Heart right ventricle (tissue), 16 donors: ENCODE data around the gene MEGF11. TPM values are rescaled to one million over a fixed set of nuclear protein-coding genes. Genes with fewer than 3 reads are reported as not detected.

Experiments
- ATAC-seq, 8 donors: fragments of 200-7000 bp; cut with Tn5 transposase; one replicate each; pipeline ENCODE4 v1.9.1; 2020; ENCODE audit warnings: mild to moderate bottlenecking in 8 of 8, moderate library complexity in 8 of 8, moderate number of reproducible peaks in 1 of 8
- DNase-seq, 2 donors: peaks; one replicate each; pipeline ENCODE4 v3.0.0-alpha.2; 2020
- H3K27ac ChIP-seq, 10 donors: fragments of 200-600 bp; sonication (generic) in 2 of 10; one replicate each; pipeline versions ENCODE4 v1.5.0 to v1.8.0; 2020 to 2022; ENCODE audit warnings: mild to moderate bottlenecking in 3 of 10
- H3K27me3 ChIP-seq, 7 donors: fragments of 200-600 bp; one replicate each; pipeline ENCODE4 v1.8.0; 2021 to 2022; ENCODE audit warnings: mild to moderate bottlenecking in 2 of 7
- H3K36me3 ChIP-seq, 9 donors: fragments of 200-600 bp; sonication (generic) in 1 of 9; one replicate each; pipeline versions ENCODE4 v1.5.0 to v1.8.0; 2020 to 2022; ENCODE audit warnings: mild to moderate bottlenecking in 2 of 9
- H3K4me1 ChIP-seq, 9 donors: fragments of 200-600 bp; sonication (generic) in 1 of 9; one replicate each; pipeline versions ENCODE4 v1.5.0 to v1.8.0; 2020 to 2022; ENCODE audit warnings: mild to moderate bottlenecking in 4 of 9
- H3K4me3 ChIP-seq, 10 donors: fragments of 200-600 bp; sonication (generic) in 2 of 10; one replicate each; pipeline versions ENCODE4 v1.5.0 to v1.8.0; 2020 to 2022; ENCODE audit warnings: mild to moderate bottlenecking in 7 of 10, moderate library complexity in 2 of 10
- H3K9me3 ChIP-seq, 11 donors: fragments of 200-600 bp in 10 of 11; sonication (generic) in 2 of 11; one replicate each; pipeline versions ENCODE4 v1.5.0 to v1.8.0; 2013 to 2022; ENCODE audit warnings: mild to moderate bottlenecking in 2 of 11, control low read depth in 1 of 11, moderate library complexity in 1 of 11
- CTCF ChIP-seq, 9 donors: fragments of 200-600 bp; sonication (generic) in 2 of 9; IDR thresholded peaks; one replicate each; pipeline versions ENCODE4 v1.5.0 to v1.8.0; 2021 to 2022; ENCODE audit warnings: antibody characterized with exemption in 9 of 9, mild to moderate bottlenecking in 5 of 9, moderate library complexity in 1 of 9
- WGBS, 2 donors: extraction: QIAGEN DNeasy Blood & Tissue Kit; methylation state at CpG; one replicate each; pipeline ENCODE4 v1.1.7; 2013; ENCODE audit warnings: inconsistent platforms in 1 of 2; 5-methylcytosine and 5-hydroxymethylcytosine counted together
- intact Hi-C, 10 donors: fragments of 100-400 bp; cut with DNase I; formaldehyde crosslinking; loops; one replicate each; pipeline versions ENCODE4 v1.11.1 to v1.14.2; 2022
- polyA plus RNA-seq, 2 donors: library from polyadenylated mRNA; stranded (reverse); fragments of 200-250 nt; gene quantifications; one replicate each; pipeline ENCODE4 v1.2.3, GENCODE V29; 2013
- total RNA-seq, 10 donors: library from RNA; stranded (reverse); fragmentation: NEBNext Ultra II Directional in 3 of 10; extraction: Animal tissue kit (Norgen Biotek cat#: 25700) in 3 of 10; gene quantifications; one replicate each; pipeline versions ENCODE4 v1.2.1 to v1.2.4, GENCODE V29; 2021 to 2023
- donor health status: Arrhythmogenic right ventricular cardiomyopathy.
- donor health status: ischemic (EF 13 %, LVEDD 7.1; RV severe dilation, severe dysfunction).
- donor health status: healthy with polysubstance abuse.
- donor health status: DM: no; HTN: yes; CAD: no.
- donor health status: DM: no; HTN: no; CAD: no.
- donor health status: ischemic (EF 25% LVEDD 6.9; RV normal size, moderate dysfunction).
- donor health status: ischemic (EF 25% LVEDD 5.7; RV mildly dilated, moderate dysfunction).
- donor health status: healthy.
- donor health status: DM: yes; HTN: yes; CAD: no.
- donor health status: Ischemic cardiomyopathy.
- donor health status: ischemic (EF 35%, LVEDD 5.7; RV mildly dilated, moderate dysfunction).
- donor health status: nonischemic (EF 11% LVEDD 7.7; RV severe dilation, severe dysfunction).
- donor health status: DM: yes; HTN: yes; CAD: no.
- donor health status: PGD.
- donor health status: ischemic (EF 29% LVEDD 5.4; RV normal size, mild dysfunction).
- donor health status: nonischemic (EF 23%, LVEDD 6.1; RV moderate dilation, normal function).

Gene MEGF11
- total and polyA plus RNA-seq, 12 donors: 0.03 TPM; not detected in 11

- no peak overlapping the region for H3K27ac ChIP-seq
- H3K4me1 ChIP-seq: no peaks in the 10 kb centered on the region
- 74 to 75% methylated on average over 5 of the region's 5 CpGs for WGBS, 2 donors
- ATAC-seq (no peak), DNase-seq (no peak)
- H3K9me3 ChIP-seq: no peaks in the 10 kb centered on the region
- no peaks in the 10 kb centered on the region for H3K36me3 ChIP-seq
- TF ChIP-seq CTCF (IDR thresholded peaks at IDR 0.05): no peak
- H3K27me3 ChIP-seq: peaks cover 0 to 24% (median 18%) of the 10 kb centered on the region in 7 donors
- H3K4me3 ChIP-seq: no peak overlapping the region
- intact Hi-C loops: loop anchor here in 1 of 10 donors (10.0 kb wide), 1 partner anchor 176 kb away; no protein-coding TSS in a partner anchor
Observed at GRCh38 chr15:66170716-66171115, 82.8 kb downstream of the MEGF11 start.

GRCh38 chr15:66170042-66170441, 83.5 kb downstream of the MEGF11 start:
- peaks cover 0 to 20% (median 14%) of the 10 kb centered on the region in 7 donors for H3K27me3 ChIP-seq
- no peak overlapping the region for H3K4me3 ChIP-seq
- H3K9me3 ChIP-seq: no peaks in the 10 kb centered on the region
- no peak for TF ChIP-seq CTCF (IDR thresholded peaks at IDR 0.05)
- 83 to 87% methylated on average over 4 of the region's 4 CpGs for WGBS, 2 donors
- no peaks in the 10 kb centered on the region for H3K36me3 ChIP-seq
- DNase-seq (no peak), ATAC-seq (no peak)
- H3K27ac ChIP-seq: no peak overlapping the region
- intact Hi-C loops: loop anchor here in 1 of 10 donors (10.0 kb wide), 1 partner anchor 175 kb away; no protein-coding TSS in a partner anchor
- H3K4me1 ChIP-seq: no peaks in the 10 kb centered on the region

- 79 to 86% methylated on average over 13 of the region's 13 CpGs for WGBS, 2 donors
- intact Hi-C loops: loop anchor here in 2 of 10 donors (5.0 to 10.0 kb wide), 2 partner anchors 175 to 433 kb away; no protein-coding TSS in a partner anchor
- no peak for TF ChIP-seq CTCF (IDR thresholded peaks at IDR 0.05)
- H3K36me3 ChIP-seq: no peaks in the 10 kb centered on the region
- DNase-seq (no peak), ATAC-seq (no peak)
- no peaks in the 10 kb centered on the region for H3K4me1 ChIP-seq
- no peak overlapping the region for H3K27ac ChIP-seq
- H3K9me3 ChIP-seq: no peaks in the 10 kb centered on the region
- peaks cover 0 to 19% (median 11%) of the 10 kb centered on the region in 7 donors for H3K27me3 ChIP-seq
- no peak overlapping the region for H3K4me3 ChIP-seq
Observed at GRCh38 chr15:66169625-66170024, 83.9 kb downstream of the MEGF11 start.

- Histone ChIP-seq H3K27ac (no peak overlapping the region), H3K4me1 (no peaks in the 10 kb centered on the region)
- 78 to 86% methylated on average over 12 of the region's 12 CpGs for WGBS, 2 donors
Observed at GRCh38 chr15:66169023-66169422, 84.5 kb downstream of the MEGF11 start.

More at GRCh38 chr15:66169023-66169422, 84.5 kb downstream of the MEGF11 start:
- TF ChIP-seq CTCF (IDR thresholded peaks at IDR 0.05): no peak
- H3K4me3 ChIP-seq: no peak overlapping the region
- H3K27me3 ChIP-seq: peaks cover 0 to 16% (median 7%) of the 10 kb centered on the region in 7 donors
- DNase-seq: no peak
- H3K9me3 ChIP-seq: no peaks in the 10 kb centered on the region
- H3K36me3 ChIP-seq: no peaks in the 10 kb centered on the region
- no peak for ATAC-seq
- intact Hi-C loops: loop anchor here in 1 of 10 donors (5.0 kb wide), 1 partner anchor 433 kb away; no protein-coding TSS in a partner anchor
